ENCODE results near the gene PKDREJ. TPM values are rescaled to one million over a fixed set of nuclear protein-coding genes. Genes with fewer than 3 reads are reported as not detected.

PKDREJ gene
- total RNA-seq, 1 experiment from 2014 or later = not detected

GRCh38 chr22:46278656-46279645 lies 15.8 kb upstream of the PKDREJ start:
- H3K9ac ChIP-seq (ENCODE audit: low read length) = no peak overlapping the region

More at GRCh38 chr22:46278656-46279645, 15.8 kb upstream of the PKDREJ start:
- Histone ChIP-seq H3K36me3 (ENCODE audit: control insufficient read depth in 1 of 2, insufficient read depth in 2 of 2, low read length in 2 of 2) (peaks cover 23 to 36% of the 10 kb centered on the region in 2 experiments), H3K4me3 (replicated peaks in 1 of 2; ENCODE audit: low read depth in 1 of 2, low read length in 2 of 2) (no peak overlapping the region), H3K9me2 (ENCODE audit: insufficient read depth) (no peaks in the 10 kb centered on the region), H3K79me2 (ENCODE audit: insufficient read depth, low read length) (no peaks in the 10 kb centered on the region), H3K4me2 (ENCODE audit: low read length) (no peak overlapping the region), H3K4me1 (ENCODE audit: control insufficient read depth in 1 of 2, insufficient read depth in 2 of 2, low read length in 2 of 2) (no peaks in the 10 kb centered on the region), H3K27me3 (ENCODE audit: insufficient read depth, low read length) (no peaks in the 10 kb centered on the region), H2AFZ (ENCODE audit: low read depth, low read length, poor library complexity, severe bottlenecking) (no peak overlapping the region), H3K9me3 (ENCODE audit: control insufficient read depth in 1 of 2, insufficient read depth in 1 of 2, low read depth in 1 of 2, low read length in 2 of 2) (peaks cover 0 to 5% of the 10 kb centered on the region in 2 experiments; a peak in 1 of 4 replicates), H3K27ac (ENCODE audit: low read depth, low read length) (no peak overlapping the region; the same call in 1 of the 2 replicates), H4K20me1 (ENCODE audit: insufficient read depth) (no peaks in the 10 kb centered on the region)
- intact Hi-C loops (cut with micrococcal nuclease) = no loop called here
- TF ChIP-seq ATF3 (IDR thresholded peaks at IDR 0.05) (no peak), EZH2phosphoT487 (IDR thresholded peaks at IDR 0.05; ENCODE audit: borderline replicate concordance) (no peak), REST (IDR thresholded peaks at IDR 0.05; ENCODE audit: low read depth) (no peak), EZH2 (IDR thresholded peaks at IDR 0.05) (no peak), TCF7L2 (IDR thresholded peaks at IDR 0.05; ENCODE audit: borderline replicate concordance, extremely low read depth, insufficient read depth, insufficient read length) (no peak), ELF1 (IDR thresholded peaks at IDR 0.05; ENCODE audit: borderline replicate concordance, low read depth) (no peak), JUND (IDR thresholded peaks at IDR 0.05) (no peak), POLR2AphosphoS5 (IDR thresholded peaks at IDR 0.05; ENCODE audit: low read depth, low read length) (no peak), SP1 (IDR thresholded peaks at IDR 0.05; ENCODE audit: low read depth) (no peak), MAX (IDR thresholded peaks at IDR 0.05) (no peak), EGR1 (IDR thresholded peaks at IDR 0.05; ENCODE audit: low read depth) (no peak), CEBPB (IDR thresholded peaks at IDR 0.05; ENCODE audit: low read depth) (no peak)
- TF ChIP-seq, protein P1, sequence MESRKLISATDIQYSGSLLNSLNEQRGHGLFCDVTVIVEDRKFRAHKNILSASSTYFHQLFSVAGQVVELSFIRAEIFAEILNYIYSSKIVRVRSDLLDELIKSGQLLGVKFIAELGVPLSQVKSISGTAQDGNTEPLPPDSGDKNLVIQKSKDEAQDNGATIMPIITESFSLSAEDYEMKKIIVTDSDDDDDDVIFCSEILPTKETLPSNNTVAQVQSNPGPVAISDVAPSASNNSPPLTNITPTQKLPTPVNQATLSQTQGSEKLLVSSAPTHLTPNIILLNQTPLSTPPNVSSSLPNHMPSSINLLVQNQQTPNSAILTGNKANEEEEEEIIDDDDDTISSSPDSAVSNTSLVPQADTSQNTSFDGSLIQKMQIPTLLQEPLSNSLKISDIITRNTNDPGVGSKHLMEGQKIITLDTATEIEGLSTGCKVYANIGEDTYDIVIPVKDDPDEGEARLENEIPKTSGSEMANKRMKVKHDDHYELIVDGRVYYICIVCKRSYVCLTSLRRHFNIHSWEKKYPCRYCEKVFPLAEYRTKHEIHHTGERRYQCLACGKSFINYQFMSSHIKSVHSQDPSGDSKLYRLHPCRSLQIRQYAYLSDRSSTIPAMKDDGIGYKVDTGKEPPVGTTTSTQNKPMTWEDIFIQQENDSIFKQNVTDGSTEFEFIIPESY (IDR thresholded peaks at IDR 0.05; ENCODE audit: extremely low read depth, insufficient replicate concordance, low read length) = no peak
- TF ChIP-seq, protein P2, sequence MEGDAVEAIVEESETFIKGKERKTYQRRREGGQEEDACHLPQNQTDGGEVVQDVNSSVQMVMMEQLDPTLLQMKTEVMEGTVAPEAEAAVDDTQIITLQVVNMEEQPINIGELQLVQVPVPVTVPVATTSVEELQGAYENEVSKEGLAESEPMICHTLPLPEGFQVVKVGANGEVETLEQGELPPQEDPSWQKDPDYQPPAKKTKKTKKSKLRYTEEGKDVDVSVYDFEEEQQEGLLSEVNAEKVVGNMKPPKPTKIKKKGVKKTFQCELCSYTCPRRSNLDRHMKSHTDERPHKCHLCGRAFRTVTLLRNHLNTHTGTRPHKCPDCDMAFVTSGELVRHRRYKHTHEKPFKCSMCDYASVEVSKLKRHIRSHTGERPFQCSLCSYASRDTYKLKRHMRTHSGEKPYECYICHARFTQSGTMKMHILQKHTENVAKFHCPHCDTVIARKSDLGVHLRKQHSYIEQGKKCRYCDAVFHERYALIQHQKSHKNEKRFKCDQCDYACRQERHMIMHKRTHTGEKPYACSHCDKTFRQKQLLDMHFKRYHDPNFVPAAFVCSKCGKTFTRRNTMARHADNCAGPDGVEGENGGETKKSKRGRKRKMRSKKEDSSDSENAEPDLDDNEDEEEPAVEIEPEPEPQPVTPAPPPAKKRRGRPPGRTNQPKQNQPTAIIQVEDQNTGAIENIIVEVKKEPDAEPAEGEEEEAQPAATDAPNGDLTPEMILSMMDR (IDR thresholded peaks at IDR 0.05 in 2 of 3, conservative IDR thresholded peaks at IDR 0.05 in 1 of 3; ENCODE audit: borderline replicate concordance in 1 of 3, insufficient read depth in 1 of 3, low read depth in 2 of 3, low read length in 2 of 3) = no peak
- no TSS peak for BruUV-seq (replicated peaks)
- RAD21 ChIA-PET (ENCODE audit: low non-redundant PET in 1 of 2, low total read pairs in 2 of 2, uncharacterized antibody in 2 of 2, unreplicated experiment in 2 of 2) = no interaction called here
- no peak for DNase-seq (ENCODE audit: low read depth, low spot score)
- CTCF ChIA-PET = no interaction called here
- ATAC-seq = no peak
- POLR2A ChIA-PET = no interaction called here
